Measurements from ENCODE around the gene YWHAQ.
"Not testable (repeated sequence)": the region's sequence is repeated elsewhere in the genome, so short reads cannot be mapped to it uniquely, and the experiment has no call there.

Gene YWHAQ

GRCh38 chr2:9594366-9595054 lies 36.3 kb downstream of the YWHAQ start:
- peak; percentile 94 for DNase-seq (ENCODE audit: low read depth)

- DNase-seq (ENCODE audit: low read depth): no peak
These were observed 36.9 kb downstream of the YWHAQ start for GRCh38 chr2:9593925-9594324.

GRCh38 chr2:9592699-9593098 lies 38.1 kb downstream of the YWHAQ start:
- DNase-seq (ENCODE audit: low read depth): no peak

- DNase-seq (ENCODE audit: low read depth): peak; percentile 19
These were observed 40.2 kb downstream of the YWHAQ start for GRCh38 chr2:9590641-9591040.

- no peak for DNase-seq (ENCODE audit: low read depth)
These were observed 44.3 kb downstream of the YWHAQ start for GRCh38 chr2:9586465-9586864.

- DNase-seq (ENCODE audit: low read depth): no peak
These were observed 45.3 kb downstream of the YWHAQ start for GRCh38 chr2:9585486-9585885.

GRCh38 chr2:9584902-9585301 lies 45.9 kb downstream of the YWHAQ start:
- DNase-seq (ENCODE audit: low read depth): not testable (repeated sequence)

- no peak for DNase-seq (ENCODE audit: low read depth)
These were observed 48.2 kb downstream of the YWHAQ start for GRCh38 chr2:9582624-9583023.

GRCh38 chr2:9578467-9579235 lies 52.1 kb downstream of the YWHAQ start:
- no peak for DNase-seq (ENCODE audit: low read depth)

GRCh38 chr2:9574331-9574730 lies 56.5 kb downstream of the YWHAQ start:
- DNase-seq (ENCODE audit: low read depth): no peak

- DNase-seq (ENCODE audit: low read depth): no peak
These were observed 57.0 kb downstream of the YWHAQ start for GRCh38 chr2:9573840-9574239.

GRCh38 chr2:9573013-9573720 lies 57.6 kb downstream of the YWHAQ start:
- peak; percentile 85 for DNase-seq (ENCODE audit: low read depth)

GRCh38 chr2:9570182-9571060 lies 60.4 kb downstream of the YWHAQ start:
- no peak for DNase-seq (ENCODE audit: low read depth)

- peak; percentile 92 for DNase-seq (ENCODE audit: low read depth)
These were observed 65.2 kb downstream of the YWHAQ start for GRCh38 chr2:9565436-9566153.

- no peak for DNase-seq (ENCODE audit: low read depth)
These were observed 70.2 kb downstream of the YWHAQ start for GRCh38 chr2:9560628-9561027.

- DNase-seq (ENCODE audit: low read depth): peak; percentile 78
These were observed 71.8 kb downstream of the YWHAQ start for GRCh38 chr2:9558948-9559381.

- DNase-seq (ENCODE audit: low read depth): peak; percentile 45
These were observed 74.6 kb downstream of the YWHAQ start for GRCh38 chr2:9556121-9556743.

GRCh38 chr2:9555297-9556120 lies 75.3 kb downstream of the YWHAQ start, which contains the start of gene ADAM17:
Gene ADAM17, minus strand, starts transcription at chr2:9555830. Its CDS starts 225 bp downstream, at chr2:9555605.
- DNase-seq (ENCODE audit: low read depth): peak; percentile 94

- peak; percentile 87 for DNase-seq (ENCODE audit: low read depth)
These were observed 75.9 kb downstream of the YWHAQ start for GRCh38 chr2:9554921-9555296.
